GM19035 (cell line): ENCODE data around the gene SPPL2C.

Experiments
- ATAC-seq: cut with Tn5 transposase; IDR thresholded peaks from one replicate; pipeline ENCODE4 v1.9.1; 2021; ENCODE audit not compliant: unreplicated experiment

Gene SPPL2C

GRCh38 chr17:45828171-45828570 is 16.5 kb upstream of the SPPL2C start:
- no peak for ATAC-seq

- ATAC-seq = no peak
Measured at GRCh38 chr17:45828582-45829133, 16.0 kb upstream of the SPPL2C start.

GRCh38 chr17:45833920-45834319 is 10.8 kb upstream of the SPPL2C start:
- no peak for ATAC-seq

GRCh38 chr17:45834471-45835396 is 9.9 kb upstream of the SPPL2C start:
- ATAC-seq = no peak

GRCh38 chr17:45835481-45835880 is 9.2 kb upstream of the SPPL2C start:
- no peak for ATAC-seq

- ATAC-seq = no peak
Measured at GRCh38 chr17:45836047-45837044, 8.3 kb upstream of the SPPL2C start.

- ATAC-seq = no peak
Measured at GRCh38 chr17:45837187-45837586, 7.5 kb upstream of the SPPL2C start.

- ATAC-seq = no peak
Measured at GRCh38 chr17:45837603-45838002, 7.1 kb upstream of the SPPL2C start.

GRCh38 chr17:45838751-45839295 is 5.9 kb upstream of the SPPL2C start:
- no peak for ATAC-seq

- no peak for ATAC-seq
Measured at GRCh38 chr17:45839442-45839841, 5.2 kb upstream of the SPPL2C start.

GRCh38 chr17:45841186-45841585 is 3.5 kb upstream of the SPPL2C start:
- ATAC-seq = no peak

GRCh38 chr17:45841883-45842525 is 2.7 kb upstream of the SPPL2C start:
- no peak for ATAC-seq

- ATAC-seq = no peak
Measured at GRCh38 chr17:45843722-45844121, 959 bp upstream of the SPPL2C start.

- no peak for ATAC-seq
Measured at GRCh38 chr17:45845376-45846185, 900 bp downstream of the SPPL2C start.

GRCh38 chr17:45846223-45846622 is 1.5 kb downstream of the SPPL2C start:
- no peak for ATAC-seq

- ATAC-seq = no peak
Measured at GRCh38 chr17:45846646-45847045, 2.0 kb downstream of the SPPL2C start.

GRCh38 chr17:45847101-45847500 is 2.4 kb downstream of the SPPL2C start:
- ATAC-seq = no peak

GRCh38 chr17:45847747-45848146 is 3.1 kb downstream of the SPPL2C start:
- ATAC-seq = no peak

GRCh38 chr17:45848405-45848804 is 3.7 kb downstream of the SPPL2C start:
- no peak for ATAC-seq
